ENCODE results near the gene SYNJ2. TPM values are rescaled to one million over a fixed set of nuclear protein-coding genes. Genes with fewer than 3 reads are reported as not detected.
"Not testable (repeated sequence)": the region's sequence is repeated elsewhere in the genome, so short reads cannot be mapped to it uniquely, and the experiment has no call there.

Gene SYNJ2
- polyA plus RNA-seq (ENCODE audit: insufficient read depth in 1 of 5, insufficient read length in 5 of 5, low replicate concordance in 1 of 5), result 1 to 10 TPM; 5.4 to 8.1 (median 6.2) TPM
- long read RNA-seq, donor 1, result 0 reads
- long read RNA-seq, donor 2, result 0 reads
- long read RNA-seq, donor 3, partial matches to known transcripts, result 0 of 1 reads
- long read RNA-seq, donor 3, other reads (novel, unspliced or antisense), result 0 of 1 reads
- long read RNA-seq, donor 4, result 0 reads
- long read RNA-seq, donor 5, partial matches to known transcripts, result 0 of 1 reads
- long read RNA-seq, donor 5, other reads (novel, unspliced or antisense), result 0 of 1 reads
- long read RNA-seq, donor 6, result 0 reads
- long read RNA-seq, donor 7, result 0 reads
- long read RNA-seq, donor 8, result 0 reads

GRCh38 chr6:157981395-157982101 is at the start of gene SYNJ2:
SYNJ2 (plus strand) TSS chr6:157981863; CDS start chr6:157981962, 99 bp downstream.
- peak; percentile 55 to 57 for DNase-seq

GRCh38 chr6:157935786-157936185 is 45.9 kb upstream of the SYNJ2 start:
- DNase-seq, result no peak

DNA sequence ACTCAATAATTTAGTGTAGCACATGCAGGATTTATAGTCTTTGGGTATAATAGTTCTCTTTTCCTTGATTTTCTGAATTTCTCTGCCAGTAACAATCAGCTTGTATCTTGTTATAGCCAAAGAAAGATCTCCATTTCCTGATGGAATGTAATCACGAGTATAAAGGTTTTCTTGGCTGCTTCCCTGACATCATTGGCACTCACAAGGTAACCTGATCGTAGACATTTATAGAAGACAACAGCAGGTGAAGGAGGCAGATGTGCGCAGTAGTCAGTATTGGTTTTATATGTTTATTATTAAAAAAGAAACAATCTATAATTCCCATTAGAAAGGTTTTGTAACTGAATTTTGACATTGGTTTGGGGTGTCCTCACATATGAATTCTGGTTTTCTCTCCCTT is 44.3 kb upstream of the SYNJ2 start:
- DNase-seq, result no peak

- no peak for DNase-seq
Observed at GRCh38 chr6:157937916-157938315, 43.7 kb upstream of the SYNJ2 start.

DNA sequence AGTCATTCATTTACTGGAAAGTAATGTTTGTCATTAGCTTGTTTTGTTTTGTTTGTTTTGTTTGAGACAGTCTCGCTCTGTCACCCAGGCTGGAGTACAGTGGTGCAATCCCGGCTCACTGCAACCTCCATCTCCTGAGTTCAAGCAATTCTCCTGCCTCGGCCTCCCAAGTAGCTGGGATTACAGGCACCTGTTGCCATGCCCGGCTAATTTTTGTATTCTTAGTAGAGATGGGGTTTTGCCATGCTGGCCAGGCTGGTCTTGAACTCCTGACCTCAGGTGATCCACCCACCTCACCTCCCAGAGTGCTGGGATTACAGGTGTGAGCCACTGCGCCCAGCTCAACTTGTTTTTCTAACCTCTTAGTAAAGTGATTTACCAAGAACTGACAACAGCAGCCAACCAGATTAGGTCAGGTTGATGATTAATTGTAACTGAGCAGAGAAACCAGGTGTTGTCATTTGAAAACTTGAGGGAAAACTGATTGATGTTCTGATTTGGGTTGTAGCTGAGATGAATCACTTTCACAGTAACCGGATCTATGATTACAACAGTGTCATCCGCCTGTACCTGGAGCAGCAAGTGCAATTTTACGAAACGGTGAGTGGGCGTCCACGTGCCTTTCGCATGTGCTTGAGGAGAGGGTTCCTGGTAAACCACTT is 41.2 kb upstream of the SYNJ2 start:
- DNase-seq, result not testable (repeated sequence)

DNA sequence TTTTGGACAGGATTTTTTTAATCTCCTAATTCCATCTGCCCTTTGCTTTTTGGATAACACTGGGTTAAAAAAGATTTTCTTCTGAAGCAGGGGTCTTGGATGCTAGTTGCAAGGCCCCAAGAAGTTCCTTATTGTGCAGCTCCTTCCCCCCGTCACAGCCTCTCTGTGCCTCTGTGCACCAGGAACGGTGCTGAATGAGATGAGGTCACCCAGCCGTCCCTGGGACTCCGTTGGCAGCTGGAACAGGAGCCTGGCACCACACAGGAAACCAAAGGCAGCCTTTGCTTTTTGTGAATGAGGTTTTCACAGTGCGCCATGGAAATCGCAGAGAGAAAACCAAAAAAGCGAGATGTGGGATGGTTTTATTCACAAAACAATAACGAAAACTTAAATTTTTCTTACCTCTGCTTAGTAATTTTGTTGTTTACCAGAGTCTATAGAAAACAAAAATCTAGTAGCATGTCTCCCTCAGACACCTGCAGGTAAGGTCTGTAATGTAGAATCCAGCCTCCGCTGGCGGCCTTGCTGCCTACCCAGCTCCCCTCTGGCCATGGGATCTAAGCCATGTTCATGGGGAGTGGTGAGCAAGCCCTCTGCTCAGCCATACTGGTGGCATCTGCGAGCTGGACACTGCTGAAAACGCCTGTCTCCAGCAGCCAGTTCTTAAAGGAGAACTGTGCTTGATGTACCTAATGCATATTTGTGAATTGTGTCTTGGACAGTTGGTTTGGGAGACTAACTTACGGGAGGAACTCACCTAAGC is 40.4 kb upstream of the SYNJ2 start:
- no peak for DNase-seq

GRCh38 chr6:157942351-157942750 is 39.3 kb upstream of the SYNJ2 start:
- no peak for DNase-seq

- no peak for DNase-seq
Observed at GRCh38 chr6:157943249-157943963, 38.3 kb upstream of the SYNJ2 start.

- no peak for DNase-seq
Observed at GRCh38 chr6:157943964-157944283, 37.7 kb upstream of the SYNJ2 start.

- no peak for DNase-seq
Observed at GRCh38 chr6:157944983-157945931, 36.4 kb upstream of the SYNJ2 start.

- DNase-seq, result no peak
Observed at GRCh38 chr6:157946053-157946617, 35.5 kb upstream of the SYNJ2 start.

GRCh38 chr6:157946865-157947532 is 34.7 kb upstream of the SYNJ2 start:
- no peak for DNase-seq

- not testable (repeated sequence) for DNase-seq
Observed at GRCh38 chr6:157950899-157951298, 30.8 kb upstream of the SYNJ2 start.

GRCh38 chr6:157951828-157952227 is 29.8 kb upstream of the SYNJ2 start:
- no peak for DNase-seq

DNA sequence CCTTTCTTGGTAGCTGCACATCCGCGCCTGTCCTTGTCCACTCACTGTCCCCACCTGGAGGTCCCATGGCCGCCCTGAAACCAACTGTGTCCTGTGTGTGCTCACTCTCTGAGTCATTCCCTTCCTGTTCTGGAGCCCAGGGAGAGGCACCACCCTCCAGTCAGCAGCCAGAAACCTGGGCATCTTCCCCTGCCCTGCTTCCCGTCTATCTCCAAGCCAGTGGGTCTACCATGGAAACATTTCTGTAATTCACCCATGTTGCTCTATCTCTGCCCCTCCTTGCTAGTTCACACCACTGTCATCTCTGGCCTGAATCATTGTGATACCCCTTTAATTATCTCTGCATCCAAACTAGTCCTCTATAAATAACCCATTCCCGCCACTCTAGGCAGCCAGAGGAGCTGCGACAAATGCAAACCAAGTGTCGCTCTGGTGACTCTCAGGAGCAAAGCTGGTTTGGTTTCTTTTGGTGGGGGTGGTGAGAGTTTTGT is 28.8 kb upstream of the SYNJ2 start:
- DNase-seq, result no peak

DNA sequence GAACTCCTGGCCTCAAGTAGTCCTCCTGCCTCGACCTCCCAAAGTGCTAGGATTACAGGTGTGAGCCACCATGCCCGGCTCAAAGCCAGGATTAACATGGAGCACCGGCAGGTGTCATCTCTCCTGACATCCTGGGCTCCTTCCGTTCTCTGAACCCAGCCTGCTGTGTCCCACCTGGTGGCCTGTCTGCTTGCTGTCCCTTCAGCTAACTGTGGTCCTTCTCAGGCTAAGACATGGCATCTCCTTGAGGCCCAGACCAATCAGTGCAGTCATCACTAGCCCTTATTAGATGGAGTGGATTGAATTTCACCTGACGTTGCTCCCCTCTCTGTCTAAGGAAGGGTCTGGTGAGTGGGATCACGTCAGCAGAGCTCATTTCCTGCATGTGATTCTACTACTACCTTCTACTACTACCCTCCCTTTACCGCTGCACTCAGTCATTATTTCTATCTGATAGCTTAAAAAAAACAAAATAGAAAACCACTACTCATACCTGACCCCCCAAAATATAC is 28.0 kb upstream of the SYNJ2 start:
- no peak for DNase-seq

- peak in 1 of 2 donors; percentile 40 for DNase-seq
Observed at GRCh38 chr6:157954150-157955117, 27.2 kb upstream of the SYNJ2 start.

GRCh38 chr6:157955675-157956074 is 26.0 kb upstream of the SYNJ2 start:
- DNase-seq, result no peak
